Fibroblast of skin of back (primary cell): Measurements from ENCODE around the gene MTCH1. TPM values are rescaled to one million over a fixed set of nuclear protein-coding genes. Genes with fewer than 3 reads are reported as not detected.
A peak's percentile ranks its signal among the peaks of the same experiment; 100 is the strongest.

Source experiments
- DNase-seq: peaks from one replicate; pipeline ENCODE4 v3.0.0-alpha.2; 2013
- polyA plus RNA-seq, 2 experiments: library from polyadenylated mRNA; unstranded; fragments of 120-200 nt; gene quantifications; one replicate each; pipeline ENCODE4 v1.2.1, GENCODE V29; 2013; ENCODE audit not compliant: insufficient read length in 2 of 2

MTCH1 gene
- polyA plus RNA-seq (2013, experiment 1 of 2; ENCODE audit: insufficient read length) = 242 TPM
- polyA plus RNA-seq (2013, experiment 2 of 2; ENCODE audit: insufficient read length) = 165 TPM

- peak; percentile 89 for DNase-seq
Measured at GRCh38 chr6:36985808-36986703, at the start of gene MTCH1. Gene MTCH1 (minus strand): TSS chr6:36986196. CDS start chr6:36986173, 23 bp downstream.

DNA sequence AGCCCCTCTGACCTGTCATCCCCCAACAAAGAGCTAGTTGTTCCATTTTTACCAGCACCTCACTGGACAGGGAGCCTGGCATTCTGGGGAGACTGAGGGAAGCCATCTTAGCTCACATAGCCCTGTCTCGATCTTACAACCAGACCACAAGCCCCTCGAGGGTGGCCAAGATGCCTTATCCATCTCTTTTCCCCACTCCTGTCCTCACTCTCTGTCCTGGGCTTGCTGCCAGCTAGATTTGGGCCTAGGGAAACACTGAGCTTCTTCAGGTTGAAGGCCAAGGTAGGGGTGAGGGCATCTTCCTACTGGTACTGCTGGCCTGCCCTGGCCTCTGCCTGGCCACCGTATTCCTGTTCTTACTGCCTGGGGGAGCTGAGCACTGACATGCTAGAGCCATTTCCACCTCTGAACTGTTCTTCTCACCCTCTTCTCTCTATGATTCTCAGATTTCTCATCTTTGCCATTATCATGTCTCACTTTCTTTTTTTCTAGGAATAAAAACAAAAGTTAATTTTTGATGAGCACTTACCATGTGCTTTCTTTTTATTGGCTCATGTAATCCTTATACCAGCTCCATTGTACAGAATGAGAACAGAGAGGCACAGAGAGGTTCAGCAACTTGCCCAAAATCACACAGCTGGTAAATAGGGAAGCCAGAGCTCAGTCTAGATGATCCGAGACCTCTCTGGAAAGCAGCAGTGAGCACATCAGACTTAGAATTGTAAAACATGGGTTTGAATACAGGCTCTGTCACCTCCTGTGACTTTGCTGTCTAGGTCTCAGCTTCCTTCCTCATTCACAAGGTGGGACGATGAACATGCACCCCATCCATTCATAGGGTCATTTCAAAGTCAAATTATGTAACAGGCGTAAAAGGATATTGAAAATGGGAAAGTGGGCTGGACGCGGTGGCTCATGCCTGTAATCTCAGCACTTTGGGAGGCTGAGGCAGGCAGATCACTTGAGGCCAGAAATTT lies 48.1 kb upstream of the MTCH1 start:
- no peak for DNase-seq

GRCh38 chr6:37033255-37033654 lies 47.3 kb upstream of the MTCH1 start:
- DNase-seq = peak; percentile 37

GRCh38 chr6:37032239-37032638 lies 46.2 kb upstream of the MTCH1 start:
- no peak for DNase-seq

DNA sequence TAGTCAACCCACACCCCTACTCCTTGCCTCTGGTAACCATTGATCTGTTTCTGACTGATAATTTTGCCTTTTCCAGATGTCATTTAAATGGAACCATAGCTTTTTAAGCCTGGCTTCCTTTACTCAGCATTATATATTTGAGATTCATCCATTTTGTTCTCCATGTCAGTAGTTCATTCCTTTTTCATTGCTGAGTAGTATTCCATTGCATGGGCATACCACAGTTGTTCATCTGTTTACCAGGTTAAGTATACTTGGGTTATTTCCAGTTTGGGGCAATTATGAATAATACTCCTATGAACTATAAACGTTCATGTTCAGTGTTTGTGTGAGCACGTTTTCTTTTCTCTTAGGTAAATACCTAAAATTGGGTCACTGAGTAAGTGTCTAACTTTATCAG lies 44.6 kb upstream of the MTCH1 start:
- DNase-seq = no peak

DNA sequence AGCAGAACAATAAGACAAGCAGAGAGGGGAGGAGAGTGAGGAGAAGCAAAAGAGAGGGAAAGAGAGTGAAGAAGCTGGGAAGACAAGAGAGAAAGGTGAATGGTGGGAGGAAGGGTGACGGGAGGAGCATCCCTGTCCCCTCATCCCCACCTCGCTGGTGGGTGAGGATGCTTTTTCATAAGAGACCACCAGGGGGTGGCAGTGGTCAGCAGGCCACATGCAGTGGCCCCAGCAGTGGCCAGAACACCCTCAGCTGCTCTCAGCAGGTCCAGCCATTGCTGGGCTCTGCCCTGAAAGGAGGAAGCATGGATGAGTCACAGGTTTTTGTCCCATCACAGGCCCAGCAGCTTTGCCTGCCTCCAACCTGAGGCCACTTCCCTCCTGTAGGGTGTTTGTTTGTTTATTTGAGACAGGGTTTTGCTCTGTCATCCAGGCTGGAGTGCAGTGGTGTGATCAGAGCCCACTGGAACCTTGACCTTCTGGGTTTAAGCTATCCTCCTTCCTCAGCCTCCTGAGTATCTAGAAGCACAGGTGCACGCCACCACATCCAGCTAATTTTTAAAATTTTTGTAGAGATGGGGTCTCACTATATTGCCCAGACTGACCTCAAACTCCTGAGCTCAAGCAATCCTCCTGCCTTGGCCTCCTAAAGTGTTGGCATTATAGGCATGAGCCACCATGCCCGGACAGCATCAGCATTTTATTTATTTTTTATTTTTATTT lies 43.4 kb upstream of the MTCH1 start:
- DNase-seq = peak; percentile 85

GRCh38 chr6:37027811-37028469 lies 41.9 kb upstream of the MTCH1 start:
- DNase-seq = no peak

- DNase-seq = no peak
Measured at GRCh38 chr6:37027036-37027720, 41.2 kb upstream of the MTCH1 start.

DNA sequence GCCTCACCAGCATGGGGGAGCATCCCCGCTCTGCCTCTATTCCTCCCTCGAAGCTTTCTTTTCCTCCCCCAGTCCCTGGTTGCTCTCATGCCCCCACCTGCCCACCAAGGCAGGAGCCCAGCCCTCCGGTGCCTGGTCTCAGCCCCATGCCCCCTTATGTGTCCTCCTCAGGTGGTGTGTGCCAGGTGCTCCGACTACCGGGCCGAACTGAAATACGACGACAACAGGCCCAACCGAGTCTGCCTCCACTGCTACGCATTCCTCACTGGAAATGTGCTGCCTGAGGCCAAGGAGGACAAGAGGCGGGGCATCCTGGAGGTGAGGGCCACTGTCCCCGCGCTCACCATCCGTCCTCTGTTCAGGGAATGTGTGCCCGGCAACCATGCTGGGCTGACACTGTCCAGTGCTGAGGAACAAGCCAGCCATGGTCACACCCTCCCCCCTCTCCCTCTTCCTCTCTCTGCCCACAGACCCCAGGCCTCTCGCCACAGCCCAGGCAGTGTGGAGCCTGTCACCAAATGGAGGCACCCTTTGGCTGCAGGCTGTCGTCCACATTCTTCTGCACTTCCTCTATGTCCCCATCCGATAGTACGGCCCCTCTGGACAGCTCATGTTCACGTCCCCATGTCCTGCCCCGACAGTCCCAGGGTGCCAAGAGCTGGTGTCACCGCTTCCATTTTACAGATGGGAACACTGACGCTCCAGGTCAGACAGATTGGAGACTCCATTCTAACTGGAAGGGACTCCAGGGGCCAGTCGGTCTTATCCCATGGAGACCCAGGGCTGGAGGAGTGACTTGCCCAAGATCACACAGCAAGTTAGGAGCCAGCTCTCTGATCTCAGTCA lies 39.8 kb upstream of the MTCH1 start:
- no peak for DNase-seq

DNA sequence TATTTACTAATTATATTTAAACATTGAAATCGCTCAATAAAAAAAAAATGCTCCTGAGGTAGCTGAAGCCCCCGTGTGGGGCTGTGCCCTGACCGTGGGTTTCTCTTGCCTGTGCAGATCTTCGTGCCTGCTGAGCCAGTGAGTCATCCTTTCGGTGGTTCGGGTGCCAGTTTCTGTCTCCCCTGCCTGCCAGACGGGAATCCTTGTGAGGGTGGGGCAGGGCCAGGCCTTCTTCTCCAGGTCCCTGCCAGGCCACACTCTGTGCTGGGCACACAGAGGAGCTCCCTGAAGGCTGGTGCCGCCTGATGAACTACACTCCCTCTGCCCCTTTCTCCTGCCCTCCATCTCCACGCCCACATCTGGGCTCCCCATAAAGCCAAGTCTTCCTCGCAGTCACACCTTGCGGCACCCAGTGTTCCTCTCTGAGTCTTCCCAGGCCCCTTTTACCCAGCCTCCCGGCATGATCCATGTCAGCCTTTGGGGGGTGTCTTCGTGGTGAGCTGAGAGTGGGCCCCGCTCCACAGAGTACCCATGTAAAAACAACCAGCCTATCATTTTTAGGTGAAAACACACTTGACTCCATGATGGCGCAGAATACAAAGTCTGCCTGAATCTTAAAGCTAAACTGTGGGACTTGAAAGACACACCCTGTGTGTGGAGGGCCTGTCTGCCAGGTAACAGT lies 38.8 kb upstream of the MTCH1 start:
- DNase-seq = peak; percentile 65

DNA sequence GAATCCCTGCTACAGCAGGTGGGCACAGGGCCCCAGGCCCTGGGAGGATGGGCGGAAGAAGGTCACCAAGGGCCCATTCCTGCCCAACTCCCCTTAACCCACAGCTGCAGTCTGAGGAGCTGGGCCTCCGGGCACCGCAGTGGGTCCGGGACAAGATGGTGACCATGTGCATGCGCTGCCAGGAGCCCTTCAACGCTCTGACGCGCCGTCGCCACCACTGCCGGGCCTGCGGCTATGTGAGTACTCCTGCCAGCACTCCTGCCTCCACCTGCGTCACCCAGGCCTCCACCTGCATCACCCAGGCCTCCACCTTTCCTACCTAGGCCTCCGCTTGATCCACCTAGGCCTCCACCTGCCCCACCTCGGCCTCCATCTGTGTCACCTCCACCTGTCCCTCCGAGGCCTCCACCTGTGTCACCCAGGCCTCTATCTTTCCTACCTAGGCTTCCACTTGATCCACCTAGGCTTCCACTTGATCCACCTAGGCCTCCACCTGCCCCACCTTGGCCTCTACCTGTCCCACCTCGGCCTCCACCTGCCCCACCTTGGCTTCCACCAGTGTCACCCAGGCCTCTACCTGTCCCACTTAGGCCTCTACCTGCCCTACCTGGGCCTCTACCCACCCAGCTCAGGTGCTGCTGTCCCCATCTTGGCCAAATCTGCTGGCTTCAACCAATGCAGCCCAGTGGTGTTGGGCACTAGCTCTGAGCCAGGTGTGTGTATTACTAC lies 36.3 kb upstream of the MTCH1 start:
- no peak for DNase-seq

DNA sequence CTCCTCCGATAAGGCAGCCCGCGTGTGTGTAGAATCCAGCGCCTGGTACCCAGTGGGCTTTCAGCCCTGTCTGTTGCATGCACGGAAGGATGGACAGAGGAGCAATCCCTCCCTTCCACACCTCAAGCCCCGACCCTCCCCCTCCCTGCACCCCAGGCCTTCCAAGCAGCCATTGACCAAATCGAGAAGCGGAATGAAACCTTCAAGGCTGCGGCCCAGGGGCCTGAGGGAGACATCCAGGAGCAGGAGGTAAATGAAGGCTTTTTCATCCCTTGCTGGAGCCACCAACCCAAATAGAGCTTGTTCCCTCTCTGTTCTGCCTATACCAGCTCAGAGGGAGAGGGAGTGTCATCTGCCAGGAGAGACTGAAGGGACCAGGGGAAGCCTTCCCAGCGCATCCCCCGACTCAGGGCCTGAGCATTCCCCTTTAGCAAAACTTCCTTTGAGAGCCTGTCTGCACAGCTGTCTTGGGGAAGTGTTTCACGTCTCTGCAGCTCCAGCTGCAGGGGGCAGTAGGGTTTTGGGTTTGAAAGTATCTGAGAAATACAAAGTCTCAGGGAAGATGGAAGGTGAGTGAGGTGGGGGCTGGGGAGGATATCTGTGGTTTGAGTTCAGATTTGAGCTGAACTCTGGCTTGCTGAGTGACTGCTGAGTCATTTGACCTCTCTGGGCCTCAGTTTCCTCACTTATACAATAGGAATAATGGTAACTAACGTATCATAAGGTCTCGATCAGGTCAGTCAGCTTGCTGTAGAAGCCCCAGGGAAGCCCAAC lies 35.5 kb upstream of the MTCH1 start:
- DNase-seq = peak; percentile 47

GRCh38 chr6:37020812-37021211 lies 34.8 kb upstream of the MTCH1 start:
- no peak for DNase-seq

- no peak for DNase-seq
Measured at GRCh38 chr6:37020381-37020780, 34.4 kb upstream of the MTCH1 start.

DNA sequence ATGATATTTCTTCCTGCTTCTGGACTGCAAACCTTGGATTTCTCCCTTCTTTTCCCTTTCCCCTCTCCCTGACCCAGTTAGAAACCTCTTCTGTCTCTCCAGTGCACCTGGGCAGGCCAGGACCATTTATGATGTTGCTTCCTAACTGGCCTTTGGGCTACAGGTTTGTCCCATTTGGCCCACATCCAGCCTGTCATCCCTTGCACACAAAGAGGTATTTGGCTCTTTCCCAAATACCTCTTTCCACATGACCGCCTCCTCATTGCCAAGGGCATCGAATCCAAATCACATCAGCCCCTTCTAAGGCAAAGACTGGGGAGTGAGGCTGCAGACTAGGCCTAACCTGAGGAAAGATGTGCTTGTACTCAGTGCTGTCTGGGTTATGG lies 33.1 kb upstream of the MTCH1 start:
- no peak for DNase-seq

DNA sequence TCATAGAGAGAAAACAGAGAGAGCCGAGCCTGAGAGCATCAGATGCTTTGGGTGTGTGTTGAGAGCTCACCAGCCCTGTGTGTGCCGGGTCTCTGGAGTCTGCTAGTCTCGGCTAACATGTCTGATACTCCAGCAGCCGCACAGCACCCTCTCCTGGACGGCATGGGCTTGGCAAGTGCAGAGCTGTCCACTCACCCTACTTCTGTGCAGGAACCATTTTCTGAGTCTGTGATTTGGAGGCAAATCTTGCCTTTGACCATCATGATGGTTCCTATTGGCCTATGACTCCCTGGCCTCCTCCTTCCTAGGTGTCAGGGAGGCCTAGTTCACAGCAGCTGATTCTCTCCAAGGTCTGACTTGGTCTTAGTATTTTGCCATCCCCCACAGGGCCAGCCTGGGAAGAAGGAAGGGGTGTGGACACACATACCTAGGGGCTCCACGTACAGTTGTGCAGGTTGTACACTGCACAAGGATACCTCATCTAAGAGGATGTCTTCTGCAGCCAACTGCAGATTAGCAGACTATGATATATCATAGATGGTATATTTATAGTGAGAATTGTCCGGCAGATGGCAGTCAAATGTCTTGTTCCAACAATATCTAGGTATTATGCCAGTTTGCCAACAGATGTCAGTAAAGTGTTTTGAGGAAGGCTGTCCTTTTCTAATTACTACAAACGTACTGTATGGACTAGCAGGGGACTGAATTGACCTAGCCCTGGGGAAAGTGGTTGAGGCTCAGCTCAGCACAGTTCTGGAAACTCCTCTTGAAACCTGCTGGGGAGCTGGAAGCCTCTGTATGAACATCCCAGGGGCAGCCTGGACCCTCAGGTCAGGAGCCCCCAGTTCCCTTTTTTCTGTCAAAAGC lies 32.4 kb upstream of the MTCH1 start:
- peak; percentile 85 for DNase-seq

DNA sequence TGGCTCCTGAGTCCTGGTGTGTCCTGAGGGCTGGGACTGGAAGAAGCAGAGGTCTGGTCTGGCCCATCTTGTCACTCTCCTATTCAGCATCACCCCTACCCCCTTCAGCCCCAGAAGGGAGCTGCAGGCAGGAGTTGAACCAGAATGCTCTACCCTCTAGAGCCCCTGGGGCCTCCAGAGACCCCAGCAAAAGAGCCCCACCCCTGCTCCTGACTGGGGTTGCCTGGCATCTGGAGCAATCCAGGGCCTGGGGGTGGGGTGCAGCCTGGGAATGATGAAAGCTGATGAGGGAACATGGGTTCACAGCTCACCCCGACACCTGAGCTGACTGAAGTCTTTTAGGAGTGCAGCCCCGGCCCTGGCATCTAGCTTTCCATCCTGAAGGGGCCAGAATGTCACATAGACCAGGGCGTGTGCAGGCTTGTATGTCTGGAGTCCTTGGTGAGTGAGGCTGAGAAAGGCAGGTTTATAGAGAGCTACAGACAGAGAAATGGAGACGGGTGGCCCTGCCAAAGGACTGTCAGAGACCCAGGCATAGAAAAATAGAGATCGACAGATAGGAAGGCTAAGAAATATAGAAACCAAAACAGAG lies 31.7 kb upstream of the MTCH1 start:
- DNase-seq = no peak
